GM12801 (cell line): ENCODE measurements around the gene ZNF214.

Experiments
- TF ChIP-seq, protein P1 (sequence below): IDR thresholded peaks from one replicate; pipeline ENCODE4 v1.5.1; 2011; ENCODE audit warnings: control low read depth; ENCODE audit not compliant: insufficient read length; ENCODE audit errors: extremely low read depth

ZNF214 gene

DNA sequence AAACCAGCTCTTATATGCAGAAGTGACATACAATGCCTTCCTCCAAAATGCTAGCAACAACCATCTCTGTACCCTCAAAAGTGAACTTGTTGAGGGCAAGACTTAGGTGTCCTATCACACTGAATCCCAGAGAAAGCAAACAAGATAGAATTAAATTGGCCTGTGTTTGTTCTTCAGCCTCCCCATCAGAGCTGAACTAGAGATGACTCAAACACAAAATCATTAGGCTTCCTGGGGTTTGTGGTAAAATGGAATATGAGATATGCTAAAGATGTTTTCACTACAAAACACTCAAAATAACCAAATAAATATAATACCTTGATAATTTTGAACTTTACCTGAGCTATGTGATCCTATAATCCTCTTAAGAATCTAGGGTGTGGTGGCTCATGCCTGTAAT is 31.6 kb downstream of the ZNF214 start:
- TF ChIP-seq, protein P1, sequence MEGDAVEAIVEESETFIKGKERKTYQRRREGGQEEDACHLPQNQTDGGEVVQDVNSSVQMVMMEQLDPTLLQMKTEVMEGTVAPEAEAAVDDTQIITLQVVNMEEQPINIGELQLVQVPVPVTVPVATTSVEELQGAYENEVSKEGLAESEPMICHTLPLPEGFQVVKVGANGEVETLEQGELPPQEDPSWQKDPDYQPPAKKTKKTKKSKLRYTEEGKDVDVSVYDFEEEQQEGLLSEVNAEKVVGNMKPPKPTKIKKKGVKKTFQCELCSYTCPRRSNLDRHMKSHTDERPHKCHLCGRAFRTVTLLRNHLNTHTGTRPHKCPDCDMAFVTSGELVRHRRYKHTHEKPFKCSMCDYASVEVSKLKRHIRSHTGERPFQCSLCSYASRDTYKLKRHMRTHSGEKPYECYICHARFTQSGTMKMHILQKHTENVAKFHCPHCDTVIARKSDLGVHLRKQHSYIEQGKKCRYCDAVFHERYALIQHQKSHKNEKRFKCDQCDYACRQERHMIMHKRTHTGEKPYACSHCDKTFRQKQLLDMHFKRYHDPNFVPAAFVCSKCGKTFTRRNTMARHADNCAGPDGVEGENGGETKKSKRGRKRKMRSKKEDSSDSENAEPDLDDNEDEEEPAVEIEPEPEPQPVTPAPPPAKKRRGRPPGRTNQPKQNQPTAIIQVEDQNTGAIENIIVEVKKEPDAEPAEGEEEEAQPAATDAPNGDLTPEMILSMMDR: no peak

DNA sequence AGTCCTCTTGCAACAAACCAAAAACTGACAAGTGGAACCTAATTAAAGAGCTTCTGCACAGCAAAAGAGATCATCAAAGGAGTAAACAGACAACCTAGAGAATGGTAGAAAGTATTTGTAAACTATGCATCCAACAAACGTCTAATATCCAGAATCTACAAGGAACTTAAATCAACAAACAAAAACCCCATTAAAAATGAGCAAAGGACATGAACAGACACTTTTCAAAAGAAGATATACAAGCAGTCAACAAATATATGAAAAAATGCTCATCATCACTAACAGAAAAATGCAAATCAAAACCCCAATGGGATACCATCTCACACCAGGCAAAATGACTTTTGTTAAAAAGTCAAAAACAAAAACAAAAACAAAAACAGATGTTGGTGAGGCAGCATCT is 33.7 kb downstream of the ZNF214 start:
- TF ChIP-seq, protein P1: no peak

DNA sequence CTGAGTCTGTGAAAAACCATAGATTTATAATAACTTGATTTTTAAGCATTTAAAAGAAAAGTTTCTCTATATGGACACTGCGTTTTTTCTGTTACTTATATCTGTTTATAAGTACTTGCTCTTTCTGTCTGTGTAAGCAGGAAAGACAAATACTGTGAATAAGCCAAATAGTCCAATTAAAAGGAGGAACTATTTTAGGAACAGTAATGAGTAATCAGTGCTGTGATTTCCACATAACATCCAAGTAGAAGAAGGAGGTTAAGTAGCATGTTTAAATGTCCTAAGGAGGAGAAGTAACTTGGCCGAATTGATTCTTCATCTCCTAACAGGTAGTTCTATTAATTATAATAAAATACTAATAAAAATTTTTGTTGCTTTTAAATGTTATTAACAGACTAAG is 40.8 kb downstream of the ZNF214 start:
- TF ChIP-seq, protein P1: no peak

DNA sequence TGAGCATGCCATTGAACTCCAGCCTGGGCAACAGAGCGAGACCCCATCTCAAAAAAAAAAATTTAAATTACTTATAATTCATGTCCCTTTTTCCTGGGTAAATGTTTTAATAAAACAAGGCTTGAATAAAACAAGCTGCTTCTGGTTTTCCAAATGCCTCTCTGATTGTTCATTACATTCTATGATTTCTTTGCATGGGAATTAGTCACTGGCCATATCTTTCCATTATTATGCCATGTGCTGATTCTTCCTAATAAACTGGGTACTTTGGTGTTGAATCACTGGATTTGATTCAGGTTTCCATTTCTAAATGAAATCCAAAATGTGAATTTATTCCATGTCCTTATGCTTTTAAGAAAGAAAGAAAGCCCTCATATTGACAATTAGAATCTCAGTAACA is 51.3 kb downstream of the ZNF214 start:
- TF ChIP-seq, protein P1: no peak

DNA sequence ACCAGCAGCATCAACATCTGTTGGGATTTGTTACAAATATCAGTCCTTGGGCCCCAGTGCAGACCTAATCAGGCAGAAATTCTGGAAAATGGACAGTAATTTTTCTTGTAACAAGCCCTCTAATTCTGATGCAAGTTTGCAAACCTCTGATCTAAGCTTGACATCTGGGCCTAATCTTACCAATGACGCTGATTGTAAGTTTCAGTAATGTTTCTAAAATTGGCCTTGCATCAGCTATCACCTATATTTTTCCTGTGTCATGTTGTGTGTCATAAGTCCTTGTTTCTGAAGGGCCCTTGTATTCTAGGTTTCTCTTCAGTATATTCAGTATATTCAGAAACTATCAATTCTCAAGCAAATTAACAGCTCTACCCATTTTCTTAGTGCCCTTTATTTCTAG is 57.5 kb downstream of the ZNF214 start:
- TF ChIP-seq, protein P1: no peak

DNA sequence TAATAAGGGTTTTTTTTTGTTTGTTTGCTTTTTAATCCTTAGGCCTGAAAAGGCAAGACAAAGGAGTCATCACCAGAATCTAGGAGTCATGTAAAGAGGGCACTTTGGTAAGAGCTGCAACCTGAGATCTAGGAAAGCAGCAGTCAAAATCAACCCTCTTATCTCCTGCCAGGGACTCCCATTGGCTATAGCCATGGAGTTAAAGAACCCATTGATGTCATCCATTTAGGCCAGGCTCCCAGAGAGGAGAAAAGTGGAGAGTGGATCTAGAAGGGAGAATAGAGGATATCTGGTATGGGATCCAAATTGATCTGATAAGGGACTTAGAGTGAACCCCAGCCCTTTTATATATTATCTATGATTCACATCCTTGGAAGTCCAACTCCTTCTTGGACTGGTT is 58.0 kb downstream of the ZNF214 start:
- TF ChIP-seq, protein P1: no peak
